ENCODE data around the gene HLA-DMB.

GRCh38 chr6:32888576-32888975 is 52.3 kb downstream of the HLA-DMB start:
- TF ChIP-seq POU2F2 (IDR thresholded peaks at IDR 0.05; ENCODE audit: borderline replicate concordance, low read depth, low read length) (no peak), EED (IDR thresholded peaks at IDR 0.05; ENCODE audit: low read depth) (no peak), CTCF (IDR thresholded peaks at IDR 0.05 in 2 of 3, conservative IDR thresholded peaks at IDR 0.05 in 1 of 3; ENCODE audit: control insufficient read depth in 2 of 3, extremely low read depth in 1 of 3, insufficient read depth in 1 of 3, low read depth in 3 of 3, low read length in 3 of 3) (no peak), CBX3 (IDR thresholded peaks at IDR 0.05; ENCODE audit: borderline replicate concordance, low read depth) (no peak), CBX5 (IDR thresholded peaks at IDR 0.05; ENCODE audit: low read depth) (no peak)

Data from GM12878 (cell line).